Naive thymus-derived CD8-positive, alpha-beta T cell (primary cell): ENCODE results near the gene FIBCD1. TPM values are rescaled to one million over a fixed set of nuclear protein-coding genes. Genes with fewer than 3 reads are reported as not detected.

Source experiments
- ATAC-seq, 2 donors: fragments of 150-1000 bp; cut with Tn5 transposase in 1 of 2; sonication (Bioruptor Pico), chemical (Tn5 transposase) in 1 of 2; 1 replicate in 1 of 2; 2 replicates in 1 of 2; pipeline ENCODE4 v1.10.0; 2021; ENCODE audit warnings: mild to moderate bottlenecking in 2 of 2, moderate library complexity in 2 of 2
- POLR2A ChIA-PET: fragments of 350-600 bp; sonication (Branson Sonifier 250); formaldehyde crosslinking; loops from one replicate; lab custom pipeline; 2021; ENCODE audit warnings: antibody characterized with exemption; lab: Charles Lee
- DNase-seq, 10 donors: peaks; one replicate each; pipeline versions ENCODE4 v3.0.0 to v3.0.0-alpha.2; 2020 to 2022
- H3K27ac Mint-ChIP-seq, 10 donors: one replicate each; pipeline ENCODE4 v1.8.0; 2020 to 2022; ENCODE audit warnings: mild to moderate bottlenecking in 10 of 10, mixed read lengths in 10 of 10, moderate library complexity in 4 of 10, inconsistent platforms in 1 of 10
- H3K27me3 Mint-ChIP-seq, 5 donors: one replicate each; pipeline ENCODE4 v1.8.0; 2021 to 2022; ENCODE audit warnings: mixed read lengths in 5 of 5
- H3K36me3 Mint-ChIP-seq, 3 donors: one replicate each; pipeline ENCODE4 v1.8.0; 2020 to 2022; ENCODE audit warnings: mixed read lengths in 3 of 3, mild to moderate bottlenecking in 2 of 3, inconsistent platforms in 1 of 3
- H3K4me1 Mint-ChIP-seq, 4 donors: one replicate each; pipeline ENCODE4 v1.8.0; 2021 to 2022; ENCODE audit warnings: mixed read lengths in 4 of 4
- H3K4me3 Mint-ChIP-seq, 10 donors: one replicate each; pipeline ENCODE4 v1.8.0; 2020 to 2022; ENCODE audit warnings: mild to moderate bottlenecking in 10 of 10, mixed read lengths in 10 of 10, moderate library complexity in 6 of 10, inconsistent platforms in 1 of 10
- H3K9me3 Mint-ChIP-seq, 9 donors: one replicate each; pipeline ENCODE4 v1.8.0; 2020 to 2022; ENCODE audit warnings: mixed read lengths in 9 of 9, mild to moderate bottlenecking in 3 of 9, inconsistent platforms in 1 of 9, moderate library complexity in 1 of 9
- polyA plus RNA-seq, 3 donors: library from polyadenylated mRNA; unstranded; fragments of 300-500 nt; fragmentation: Illumina TruSeq; gene quantifications; one replicate each; pipeline ENCODE4 v1.2.3, GENCODE V29; 2021
- total RNA-seq, 8 experiments: library from RNA in 2 of 8; stranded (reverse) in 2 of 8; gene quantifications; one replicate each; pipeline ENCODE4 v1.2.3 and lab custom pipeline; 2021 to 2026

FIBCD1 gene
- total and polyA plus RNA-seq, 5 experiments from 2014 or later, result not detected

- H3K4me3 Mint-ChIP-seq, result no peak overlapping the region
- peaks cover 9 to 45% (median 23%) of the 10 kb centered on the region in 5 donors for H3K27me3 Mint-ChIP-seq
- H3K36me3 Mint-ChIP-seq, result no peaks in the 10 kb centered on the region
- ATAC-seq (no peak), DNase-seq (no peak)
- peaks cover 0 to 5% (median 0%) of the 10 kb centered on the region in 4 donors for H3K4me1 Mint-ChIP-seq
- no peak overlapping the region for H3K27ac Mint-ChIP-seq
- POLR2A ChIA-PET, result no interaction called here
- no peaks in the 10 kb centered on the region for H3K9me3 Mint-ChIP-seq
Observed at GRCh38 chr9:130927338-130927737, 11.7 kb downstream of the FIBCD1 start.

- ATAC-seq (no peak), DNase-seq (no peak)
- Mint-ChIP-seq H3K4me1 (peaks cover 0 to 4% (median 0%) of the 10 kb centered on the region in 4 donors), H3K36me3 (no peaks in the 10 kb centered on the region), H3K27me3 (peaks cover 2 to 33% (median 12%) of the 10 kb centered on the region in 5 donors), H3K27ac (no peak overlapping the region), H3K4me3 (no peak overlapping the region), H3K9me3 (no peaks in the 10 kb centered on the region)
- POLR2A ChIA-PET, result no interaction called here
Observed at GRCh38 chr9:130925050-130925678, 13.9 kb downstream of the FIBCD1 start.

- DNase-seq, result no peak
- no peaks in the 10 kb centered on the region for H3K4me1 Mint-ChIP-seq
- H3K4me3 Mint-ChIP-seq, result no peak overlapping the region
- ATAC-seq, result no peak
- no peaks in the 10 kb centered on the region for H3K9me3 Mint-ChIP-seq
- no peak overlapping the region for H3K27ac Mint-ChIP-seq
- H3K27me3 Mint-ChIP-seq, result peaks cover 2 to 27% (median 9%) of the 10 kb centered on the region in 5 donors
- POLR2A ChIA-PET, result no interaction called here
- no peaks in the 10 kb centered on the region for H3K36me3 Mint-ChIP-seq
Observed at GRCh38 chr9:130924448-130924788, 14.6 kb downstream of the FIBCD1 start.

- H3K36me3 Mint-ChIP-seq, result no peaks in the 10 kb centered on the region
- no peak overlapping the region for H3K4me3 Mint-ChIP-seq
- H3K9me3 Mint-ChIP-seq, result no peaks in the 10 kb centered on the region
- no peak for DNase-seq
- H3K4me1 Mint-ChIP-seq, result no peaks in the 10 kb centered on the region
- no peak overlapping the region for H3K27ac Mint-ChIP-seq
- H3K27me3 Mint-ChIP-seq, result peaks cover 2 to 27% (median 9%) of the 10 kb centered on the region in 5 donors
- no peak for ATAC-seq
- POLR2A ChIA-PET, result no interaction called here
Observed at GRCh38 chr9:130923611-130924447, 15.2 kb downstream of the FIBCD1 start.

- DNase-seq, result no peak
- ATAC-seq, result no peak
- no peaks in the 10 kb centered on the region for H3K9me3 Mint-ChIP-seq
Observed at GRCh38 chr9:130922893-130923610, 16.0 kb downstream of the FIBCD1 start.

GRCh38 chr9:130921989-130922892 is 16.8 kb downstream of the FIBCD1 start:
- Mint-ChIP-seq H3K9me3 (no peaks in the 10 kb centered on the region), H3K4me3 (no peak overlapping the region), H3K27me3 (peaks cover 0 to 19% (median 9%) of the 10 kb centered on the region in 5 donors), H3K36me3 (no peaks in the 10 kb centered on the region), H3K27ac (no peak overlapping the region), H3K4me1 (no peaks in the 10 kb centered on the region)
- ATAC-seq (no peak), DNase-seq (no peak)
- POLR2A ChIA-PET, result no interaction called here

More at GRCh38 chr9:130922893-130923610, 16.0 kb downstream of the FIBCD1 start:
- Mint-ChIP-seq H3K4me1 (no peaks in the 10 kb centered on the region), H3K27ac (no peak overlapping the region), H3K27me3 (peaks cover 2 to 23% (median 9%) of the 10 kb centered on the region in 5 donors), H3K4me3 (no peak overlapping the region), H3K36me3 (no peaks in the 10 kb centered on the region)
- POLR2A ChIA-PET, result no interaction called here

GRCh38 chr9:130921300-130921988 is 17.6 kb downstream of the FIBCD1 start:
- Mint-ChIP-seq H3K36me3 (no peaks in the 10 kb centered on the region), H3K9me3 (no peaks in the 10 kb centered on the region), H3K27me3 (peaks cover 0 to 19% (median 9%) of the 10 kb centered on the region in 5 donors), H3K27ac (no peak overlapping the region), H3K4me1 (no peaks in the 10 kb centered on the region), H3K4me3 (no peak overlapping the region)
- POLR2A ChIA-PET, result no interaction called here
- DNase-seq (no peak), ATAC-seq (no peak)

GRCh38 chr9:130920762-130921299 is 18.2 kb downstream of the FIBCD1 start:
- DNase-seq (no peak), ATAC-seq (no peak)
- Mint-ChIP-seq H3K4me1 (no peaks in the 10 kb centered on the region), H3K27ac (no peak overlapping the region), H3K36me3 (no peaks in the 10 kb centered on the region), H3K4me3 (no peak overlapping the region), H3K9me3 (no peaks in the 10 kb centered on the region), H3K27me3 (peaks cover 0 to 19% (median 9%) of the 10 kb centered on the region in 5 donors)
- POLR2A ChIA-PET, result no interaction called here

- H3K4me3 Mint-ChIP-seq, result no peak overlapping the region
- H3K36me3 Mint-ChIP-seq, result no peaks in the 10 kb centered on the region
- H3K4me1 Mint-ChIP-seq, result no peaks in the 10 kb centered on the region
- no peak overlapping the region for H3K27ac Mint-ChIP-seq
- H3K9me3 Mint-ChIP-seq, result no peaks in the 10 kb centered on the region
- ATAC-seq (no peak), DNase-seq (no peak)
- POLR2A ChIA-PET, result no interaction called here
- peaks cover 0 to 19% (median 9%) of the 10 kb centered on the region in 5 donors for H3K27me3 Mint-ChIP-seq
Observed at GRCh38 chr9:130920233-130920632, 18.8 kb downstream of the FIBCD1 start.

- no peak for DNase-seq
- Mint-ChIP-seq H3K9me3 (no peaks in the 10 kb centered on the region), H3K36me3 (no peaks in the 10 kb centered on the region), H3K27me3 (peaks cover 0 to 19% (median 9%) of the 10 kb centered on the region in 5 donors), H3K27ac (no peak overlapping the region), H3K4me1 (no peaks in the 10 kb centered on the region), H3K4me3 (no peak overlapping the region)
- ATAC-seq, result no peak
- POLR2A ChIA-PET, result no interaction called here
Observed at GRCh38 chr9:130919559-130920145, 19.4 kb downstream of the FIBCD1 start.

- H3K9me3 Mint-ChIP-seq, result no peaks in the 10 kb centered on the region
- H3K27ac Mint-ChIP-seq, result no peak overlapping the region
- no peak overlapping the region for H3K4me3 Mint-ChIP-seq
- ATAC-seq, result no peak
- no peaks in the 10 kb centered on the region for H3K36me3 Mint-ChIP-seq
- POLR2A ChIA-PET, result no interaction called here
- H3K27me3 Mint-ChIP-seq, result peaks cover 0 to 19% (median 9%) of the 10 kb centered on the region in 5 donors
- H3K4me1 Mint-ChIP-seq, result no peaks in the 10 kb centered on the region
- no peak for DNase-seq
Observed at GRCh38 chr9:130918826-130919558, 20.1 kb downstream of the FIBCD1 start.
